Neural cell (in vitro differentiated cells): ENCODE measurements around the gene FGD5.

ENCODE experiments used
- EP300 ChIP-seq: fragments of 450-650 bp; conservative IDR thresholded peaks from 2 replicates; pipeline ENCODE4 v1.6.1; 2014; ENCODE audit warnings: antibody characterized with exemption, mild to moderate bottlenecking, moderate library complexity; ENCODE audit not compliant: poor library complexity, severe bottlenecking
- EZH2 ChIP-seq: fragments of 200-600, 300-800 bp; shearing (Covaris generic), sonication (generic); IDR thresholded peaks from 2 replicates; pipeline ENCODE4 v1.6.1; 2014; ENCODE audit warnings: antibody characterized with exemption, low read length, borderline replicate concordance, mild to moderate bottlenecking; ENCODE audit not compliant: insufficient read depth, poor library complexity, severe bottlenecking
- POLR2AphosphoS5 ChIP-seq: IDR thresholded peaks from 2 replicates; pipeline ENCODE4 v1.6.1; 2012
- RAD21 ChIP-seq: fragments of 450-650 bp; conservative IDR thresholded peaks from 2 replicates; pipeline ENCODE4 v1.6.1; 2014; ENCODE audit warnings: antibody characterized with exemption, mild to moderate bottlenecking, moderate library complexity
- SMC3 ChIP-seq: fragments of 450-650 bp; conservative IDR thresholded peaks from 2 replicates; pipeline ENCODE4 v1.6.1; 2014; ENCODE audit warnings: antibody characterized with exemption, mild to moderate bottlenecking, moderate library complexity; ENCODE audit not compliant: poor library complexity
- TAF1 ChIP-seq: IDR thresholded peaks from 2 replicates; pipeline ENCODE4 v1.6.1; 2012; ENCODE audit warnings: low read depth
- TF ChIP-seq, protein P1 (sequence below): fragments of 450-650 bp; IDR thresholded peaks from 2 replicates; pipeline ENCODE4 v1.5.1; 2014; ENCODE audit warnings: antibody characterized with exemption, mild to moderate bottlenecking, moderate library complexity; ENCODE audit not compliant: poor library complexity, severe bottlenecking

DNA sequence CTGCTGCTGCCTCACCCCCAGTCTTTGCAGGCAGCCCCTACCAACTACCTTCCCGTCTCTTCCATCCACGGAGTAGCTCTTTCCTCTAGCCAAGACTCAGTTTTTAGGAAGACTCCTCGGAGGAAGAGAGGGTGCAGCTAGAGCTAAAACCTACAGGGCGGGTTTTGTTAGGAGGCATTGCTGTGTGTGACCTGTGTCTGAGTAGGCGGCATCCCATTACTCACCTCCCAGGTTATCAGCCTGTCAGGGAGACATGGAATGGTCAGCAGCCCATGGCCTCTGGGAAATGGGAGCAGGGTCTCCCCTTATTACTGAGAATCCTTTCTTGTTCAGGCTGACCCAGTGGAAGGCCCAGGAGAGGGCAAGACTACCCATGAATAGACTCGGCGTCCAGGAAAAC lies 43.8 kb upstream of the FGD5 start:
- TF ChIP-seq POLR2AphosphoS5 (no peak), EP300 (no peak), EZH2 (no peak), RAD21 (no peak), SMC3 (no peak), TAF1 (no peak)
- TF ChIP-seq, protein P1, sequence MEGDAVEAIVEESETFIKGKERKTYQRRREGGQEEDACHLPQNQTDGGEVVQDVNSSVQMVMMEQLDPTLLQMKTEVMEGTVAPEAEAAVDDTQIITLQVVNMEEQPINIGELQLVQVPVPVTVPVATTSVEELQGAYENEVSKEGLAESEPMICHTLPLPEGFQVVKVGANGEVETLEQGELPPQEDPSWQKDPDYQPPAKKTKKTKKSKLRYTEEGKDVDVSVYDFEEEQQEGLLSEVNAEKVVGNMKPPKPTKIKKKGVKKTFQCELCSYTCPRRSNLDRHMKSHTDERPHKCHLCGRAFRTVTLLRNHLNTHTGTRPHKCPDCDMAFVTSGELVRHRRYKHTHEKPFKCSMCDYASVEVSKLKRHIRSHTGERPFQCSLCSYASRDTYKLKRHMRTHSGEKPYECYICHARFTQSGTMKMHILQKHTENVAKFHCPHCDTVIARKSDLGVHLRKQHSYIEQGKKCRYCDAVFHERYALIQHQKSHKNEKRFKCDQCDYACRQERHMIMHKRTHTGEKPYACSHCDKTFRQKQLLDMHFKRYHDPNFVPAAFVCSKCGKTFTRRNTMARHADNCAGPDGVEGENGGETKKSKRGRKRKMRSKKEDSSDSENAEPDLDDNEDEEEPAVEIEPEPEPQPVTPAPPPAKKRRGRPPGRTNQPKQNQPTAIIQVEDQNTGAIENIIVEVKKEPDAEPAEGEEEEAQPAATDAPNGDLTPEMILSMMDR = no peak
